Trophoblast cell (in vitro differentiated cells and primary cell): ENCODE measurements around the gene CCDC142.

Experiments
- DNase-seq, 2 donors: peaks; one replicate each; pipeline ENCODE4 v3.0.0-alpha.2; 2016
- H2AFZ ChIP-seq: 2 replicates; pipeline ENCODE4 v1.6.1; 2013; ENCODE audit warnings: low read length, moderate library complexity, mild to moderate bottlenecking; ENCODE audit not compliant: insufficient read depth, poor library complexity
- H2AK5ac ChIP-seq: 2 replicates; pipeline ENCODE4 v1.6.1; 2013; ENCODE audit warnings: mild to moderate bottlenecking, low read length
- H2BK120ac ChIP-seq: 2 replicates; pipeline ENCODE4 v1.6.1; 2013; ENCODE audit warnings: low read length, mild to moderate bottlenecking, moderate library complexity; ENCODE audit not compliant: insufficient read depth, poor library complexity
- H2BK12ac ChIP-seq: 2 replicates; pipeline ENCODE4 v1.6.1; 2013; ENCODE audit warnings: mild to moderate bottlenecking, low read length, moderate library complexity
- H2BK5ac ChIP-seq: 2 replicates; pipeline ENCODE4 v1.6.1; 2013; ENCODE audit warnings: low read length, low read depth, moderate library complexity, mild to moderate bottlenecking; ENCODE audit not compliant: poor library complexity
- H3K14ac ChIP-seq: 2 replicates; pipeline ENCODE4 v1.6.1; 2013; ENCODE audit warnings: mild to moderate bottlenecking, low read length
- H3K18ac ChIP-seq: 2 replicates; pipeline ENCODE4 v1.6.1; 2013; ENCODE audit warnings: mild to moderate bottlenecking, low read length
- H3K23ac ChIP-seq: 2 replicates; pipeline ENCODE4 v1.6.1; 2013; ENCODE audit warnings: low read length
- H3K27ac ChIP-seq: 2 replicates; pipeline ENCODE4 v1.5.1; 2013; ENCODE audit warnings: low read depth, mild to moderate bottlenecking, inconsistent platforms, low read length, moderate library complexity
- H3K27me3 ChIP-seq: 2 replicates; pipeline ENCODE4 v1.6.1; 2013; ENCODE audit warnings: inconsistent platforms, mild to moderate bottlenecking, low read length, moderate library complexity; ENCODE audit not compliant: insufficient read depth
- H3K36me3 ChIP-seq, 2 experiments: 1 replicate in 1 of 2; 2 replicates in 1 of 2; pipeline ENCODE4 v1.6.1; 2013; ENCODE audit warnings: low read length in 2 of 2, mild to moderate bottlenecking in 2 of 2, moderate library complexity in 1 of 2; ENCODE audit not compliant: insufficient read depth in 2 of 2, control insufficient read depth in 1 of 2
- H3K4ac ChIP-seq: 2 replicates; pipeline ENCODE4 v1.6.1; 2013; ENCODE audit warnings: low read depth, mild to moderate bottlenecking, low read length, moderate library complexity
- H3K4me1 ChIP-seq, 2 experiments: 1 replicate in 1 of 2; 2 replicates in 1 of 2; pipeline ENCODE4 v1.6.1; 2013; ENCODE audit warnings: low read length in 2 of 2, mild to moderate bottlenecking in 2 of 2, moderate library complexity in 1 of 2; ENCODE audit not compliant: insufficient read depth in 2 of 2, control insufficient read depth in 1 of 2
- H3K4me2 ChIP-seq: 2 replicates; pipeline ENCODE4 v1.6.1; 2013; ENCODE audit warnings: inconsistent platforms, mild to moderate bottlenecking, low read length, moderate library complexity
- H3K4me3 ChIP-seq: 2 replicates; pipeline ENCODE4 v1.5.1; 2013; ENCODE audit warnings: mild to moderate bottlenecking, low read depth, low read length, inconsistent platforms
- H3K79me1 ChIP-seq: one replicate; pipeline ENCODE4 v1.6.1; 2013; ENCODE audit warnings: low read length
- H3K79me2 ChIP-seq: 2 replicates; pipeline ENCODE4 v1.6.1; 2013; ENCODE audit warnings: low read length, mild to moderate bottlenecking; ENCODE audit not compliant: control insufficient read depth, insufficient read depth, poor library complexity
- H3K9ac ChIP-seq: 2 replicates; pipeline ENCODE4 v1.6.1; 2013; ENCODE audit warnings: mild to moderate bottlenecking, low read length
- H3K9me3 ChIP-seq: 2 replicates; pipeline ENCODE4 v1.6.1; 2013; ENCODE audit warnings: low read depth, mild to moderate bottlenecking, control low read depth, inconsistent platforms, low read length; ENCODE audit not compliant: insufficient read depth
- H4K12ac ChIP-seq: 2 replicates; pipeline ENCODE4 v1.6.1; 2013; ENCODE audit warnings: low read depth, mild to moderate bottlenecking, low read length, moderate library complexity
- H4K8ac ChIP-seq: 2 replicates; pipeline ENCODE4 v1.6.1; 2013; ENCODE audit warnings: low read depth, mild to moderate bottlenecking, low read length, moderate library complexity
- H4K91ac ChIP-seq: one replicate; pipeline ENCODE4 v1.6.1; 2013; ENCODE audit warnings: low read depth, mild to moderate bottlenecking, low read length, moderate library complexity
- WGBS: extraction: QIAGEN DNeasy Blood & Tissue Kit; methylation state at CpG from one replicate; pipeline ENCODE4 v1.1.7; 2013; ENCODE audit warnings: missing lambda C conversion rate; ENCODE audit not compliant: insufficient read length, insufficient coverage; ENCODE audit errors: extremely low coverage; 5-methylcytosine and 5-hydroxymethylcytosine counted together

The CCDC142 gene

DNA sequence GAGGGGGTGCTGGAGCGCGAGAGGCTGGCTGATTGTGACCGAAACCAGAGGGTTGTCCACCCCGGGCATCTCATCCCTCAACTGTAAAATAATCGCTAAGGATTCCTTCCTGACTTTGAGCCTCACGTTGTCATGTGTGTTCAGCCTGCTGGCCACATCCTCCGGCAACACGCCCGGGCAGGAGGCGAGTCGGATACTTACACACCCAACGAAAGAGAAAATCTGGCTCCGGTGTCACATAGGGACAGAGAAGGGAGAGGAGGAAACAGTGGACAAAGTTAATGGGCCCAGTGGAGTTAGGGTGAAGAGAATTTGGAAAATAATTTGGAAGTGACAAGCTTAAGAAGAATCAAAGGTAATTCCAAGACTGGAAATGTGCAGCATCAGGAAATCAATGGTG is 33.9 kb upstream of the CCDC142 start:
- Histone ChIP-seq H3K4me3 (no peak overlapping the region), H3K23ac (no peak overlapping the region), H4K8ac (no peak overlapping the region), H3K4ac (no peak overlapping the region), H3K27ac (no peak overlapping the region), H3K9ac (no peak overlapping the region), H2AFZ (no peak overlapping the region), H3K79me1 (no peaks in the 10 kb centered on the region), H3K27me3 (peaks cover 68% of the 10 kb centered on the region), H3K14ac (no peak overlapping the region), H3K4me2 (no peak overlapping the region), H3K9me3 (peaks cover 16% of the 10 kb centered on the region), H3K36me3 (no peaks in the 10 kb centered on the region), H3K18ac (no peak overlapping the region), H2BK120ac (no peak overlapping the region), H2BK12ac (no peak overlapping the region), H2BK5ac (no peak overlapping the region), H4K91ac (no peak overlapping the region), H3K79me2 (no peaks in the 10 kb centered on the region), H2AK5ac (no peak overlapping the region), H3K4me1 (peaks cover 6 to 10% of the 10 kb centered on the region in 2 experiments), H4K12ac (no peak overlapping the region)
- no CpG with 5 or more reads among the region's 13 CpGs for WGBS
- no peak for DNase-seq

DNA sequence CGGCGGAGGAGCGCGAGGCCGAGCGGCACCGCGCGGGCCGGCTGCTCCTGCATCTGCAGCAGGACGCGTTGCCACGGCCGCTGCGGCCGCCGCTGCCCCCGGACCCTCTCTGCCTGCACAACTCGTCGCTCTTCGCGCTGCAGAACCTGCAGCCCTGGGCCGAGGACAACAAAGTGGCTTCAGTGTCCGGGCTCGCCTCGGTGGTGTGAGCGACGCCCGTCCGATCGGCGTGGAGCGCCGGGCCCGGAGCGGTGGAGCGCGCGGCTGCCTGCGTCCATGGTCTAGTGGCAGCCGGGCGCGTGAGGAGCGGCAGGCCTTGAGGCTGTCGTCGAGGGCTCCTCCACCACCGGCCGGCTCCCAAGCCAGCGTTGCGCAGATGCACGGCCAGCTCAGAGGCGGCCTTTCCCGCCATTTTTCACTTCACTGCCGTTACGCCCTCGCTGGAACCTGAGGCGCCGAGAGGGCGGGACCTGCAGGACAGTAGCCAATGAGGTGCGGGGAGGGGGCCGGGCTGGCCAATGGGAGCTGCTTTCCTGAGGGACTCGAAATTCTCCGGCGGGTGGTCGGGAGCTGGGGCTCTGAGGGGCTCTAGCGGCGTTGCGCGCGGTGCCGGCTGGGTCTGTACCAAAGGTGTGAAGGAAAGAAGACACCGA is 33.3 kb upstream of the CCDC142 start:
- no peak for DNase-seq
- no peaks in the 10 kb centered on the region for H3K36me3 ChIP-seq
- no peak overlapping the region for H3K9ac ChIP-seq
- no peak overlapping the region for H2AK5ac ChIP-seq
- H3K4me3 ChIP-seq = no peak overlapping the region
- H4K12ac ChIP-seq = no peak overlapping the region
- H2BK120ac ChIP-seq = no peak overlapping the region
- no peak overlapping the region for H3K23ac ChIP-seq
- WGBS = no CpG with 5 or more reads among the region's 72 CpGs
- no peak overlapping the region for H2BK5ac ChIP-seq
- H3K18ac ChIP-seq = no peak overlapping the region
- no peak overlapping the region for H3K14ac ChIP-seq
- peak overlapping the region; percentile 39 for H3K4me2 ChIP-seq
- H4K91ac ChIP-seq = no peak overlapping the region
- H3K27me3 ChIP-seq = peaks cover 74% of the 10 kb centered on the region
- H4K8ac ChIP-seq = no peak overlapping the region
- H2BK12ac ChIP-seq = no peak overlapping the region
- no peak overlapping the region for H3K27ac ChIP-seq
- H3K4me1 ChIP-seq = peaks cover 6 to 10% of the 10 kb centered on the region in 2 experiments
- peaks cover 16% of the 10 kb centered on the region for H3K9me3 ChIP-seq
- no peak overlapping the region for H2AFZ ChIP-seq
- H3K79me2 ChIP-seq = no peaks in the 10 kb centered on the region
- no peaks in the 10 kb centered on the region for H3K79me1 ChIP-seq
- no peak overlapping the region for H3K4ac ChIP-seq

DNA sequence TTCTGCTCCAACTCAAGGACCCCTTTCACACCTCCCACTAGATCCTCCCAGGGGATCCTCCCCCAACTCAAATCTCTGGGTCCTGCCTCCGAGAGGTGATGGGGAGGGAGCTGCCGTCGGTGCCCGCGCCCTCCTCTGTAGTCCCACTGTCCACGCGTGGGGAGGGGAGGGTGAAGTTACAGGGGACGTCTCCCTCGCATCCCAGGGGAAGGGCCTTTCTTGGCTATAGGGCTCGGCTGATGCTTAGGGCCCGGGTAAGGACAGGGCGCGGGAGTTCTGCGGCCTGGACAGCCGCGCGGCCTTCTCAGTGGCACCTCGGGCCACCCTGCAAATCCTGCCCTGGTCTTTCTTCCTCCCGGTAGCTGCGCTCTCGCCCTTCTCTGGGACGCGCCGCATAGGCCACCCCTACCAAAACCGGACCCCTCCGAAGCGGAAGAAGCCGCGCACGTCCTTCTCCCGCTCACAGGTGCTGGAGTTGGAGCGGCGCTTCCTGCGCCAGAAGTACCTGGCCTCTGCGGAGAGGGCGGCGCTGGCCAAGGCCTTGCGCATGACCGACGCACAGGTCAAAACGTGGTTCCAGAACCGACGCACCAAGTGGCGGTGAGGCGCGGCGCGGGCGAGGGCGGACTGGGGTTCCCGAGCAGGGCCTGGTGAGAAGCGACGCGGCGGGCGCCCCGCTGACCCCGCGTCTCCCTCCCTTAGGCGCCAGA is 32.6 kb upstream of the CCDC142 start:
- peaks cover 16% of the 10 kb centered on the region for H3K9me3 ChIP-seq
- H3K14ac ChIP-seq = no peak overlapping the region
- H2AFZ ChIP-seq = no peak overlapping the region
- H3K9ac ChIP-seq = no peak overlapping the region
- no peaks in the 10 kb centered on the region for H3K79me1 ChIP-seq
- H2BK5ac ChIP-seq = no peak overlapping the region
- peaks cover 6 to 10% of the 10 kb centered on the region in 2 experiments for H3K4me1 ChIP-seq
- no peak overlapping the region for H3K27ac ChIP-seq
- peak overlapping the region; percentile 42 for H3K4me3 ChIP-seq
- no peak overlapping the region for H3K4ac ChIP-seq
- no peak overlapping the region for H3K18ac ChIP-seq
- no peaks in the 10 kb centered on the region for H3K79me2 ChIP-seq
- no peak overlapping the region for H2BK120ac ChIP-seq
- H3K36me3 ChIP-seq = no peaks in the 10 kb centered on the region
- no peak overlapping the region for H4K91ac ChIP-seq
- no peak overlapping the region for H4K12ac ChIP-seq
- no peak overlapping the region for H3K23ac ChIP-seq
- H3K27me3 ChIP-seq = peaks cover 75% of the 10 kb centered on the region
- no peak overlapping the region for H2AK5ac ChIP-seq
- WGBS = no CpG with 5 or more reads among the region's 60 CpGs
- no peak overlapping the region for H4K8ac ChIP-seq
- no peak overlapping the region for H2BK12ac ChIP-seq
- no peak for DNase-seq
- H3K4me2 ChIP-seq = peak overlapping the region; percentile 39

DNA sequence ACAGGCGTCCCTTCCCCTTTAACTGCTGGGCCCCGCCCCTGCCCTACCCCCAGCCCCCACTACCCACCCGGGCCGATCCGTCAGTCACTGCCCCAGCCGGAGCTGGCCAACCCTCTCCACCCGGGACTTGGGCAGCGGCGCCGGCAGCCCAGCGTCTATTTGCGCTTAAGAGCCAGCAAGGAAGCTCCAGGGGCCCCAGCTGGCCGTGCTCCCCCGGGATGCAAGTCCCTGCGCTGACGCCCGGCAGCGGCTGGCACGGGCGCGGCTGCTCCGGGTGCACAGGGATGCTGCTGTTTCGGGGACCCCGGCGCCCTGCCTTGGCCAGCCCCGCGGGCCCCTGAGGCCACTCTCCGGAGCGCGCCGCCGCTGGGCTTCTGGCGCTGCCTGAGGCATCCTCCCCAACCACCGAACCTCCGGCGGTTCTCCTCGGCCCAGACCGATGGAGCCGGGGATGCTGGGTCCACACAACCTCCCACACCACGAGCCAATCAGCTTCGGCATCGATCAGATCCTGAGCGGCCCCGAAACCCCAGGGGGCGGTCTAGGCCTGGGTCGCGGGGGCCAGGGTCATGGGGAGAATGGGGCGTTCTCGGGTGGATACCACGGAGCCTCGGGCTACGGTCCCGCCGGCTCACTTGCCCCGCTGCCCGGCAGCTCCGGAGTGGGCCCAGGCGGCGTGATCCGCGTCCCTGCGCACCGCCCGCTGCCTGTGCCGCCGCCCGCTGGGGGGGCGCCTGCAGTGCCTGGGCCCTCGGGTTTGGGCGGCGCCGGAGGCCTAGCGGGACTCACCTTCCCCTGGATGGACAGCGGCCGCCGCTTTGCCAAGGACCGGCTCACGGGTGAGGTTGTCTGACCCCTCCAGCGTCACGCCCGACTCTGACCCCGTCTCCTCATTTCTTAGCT is 31.8 kb upstream of the CCDC142 start, which contains the start of gene TLX2:
Gene TLX2 (plus strand): TSS at position 83 of the 903 bp plus-strand sequence. CDS start 357 bp downstream, at position 440.
- Histone ChIP-seq H4K12ac (no peak within 1 kb of the TSS), H3K27me3 (peaks cover 80% of the 10 kb centered on the region), H2BK120ac (no peak within 1 kb of the TSS), H3K36me3 (no peaks in the 10 kb centered on the region), H3K4me3 (no peak within 1 kb of the TSS), H3K4me1 (peaks cover 6 to 10% of the 10 kb centered on the region in 2 experiments), H3K4me2 (no peak within 1 kb of the TSS), H3K14ac (no peak within 1 kb of the TSS), H3K23ac (no peak within 1 kb of the TSS), H4K8ac (no peak within 1 kb of the TSS), H3K79me1 (no peaks in the 10 kb centered on the region), H3K79me2 (no peaks in the 10 kb centered on the region), H3K18ac (no peak within 1 kb of the TSS), H4K91ac (no peak within 1 kb of the TSS), H2BK5ac (no peak within 1 kb of the TSS), H2AFZ (no peak within 1 kb of the TSS), H3K9ac (no peak within 1 kb of the TSS), H3K27ac (no peak within 1 kb of the TSS), H3K9me3 (peaks cover 16% of the 10 kb centered on the region), H2AK5ac (no peak within 1 kb of the TSS), H2BK12ac (no peak within 1 kb of the TSS), H3K4ac (no peak within 1 kb of the TSS)
- no CpG with 5 or more reads among the region's 82 CpGs for WGBS
- no peak for DNase-seq
